Measurements from ENCODE around the gene LYZL1.
"Not testable (repeated sequence)": the region's sequence is repeated elsewhere in the genome, so short reads cannot be mapped to it uniquely, and the experiment has no call there.

LYZL1 gene

DNA sequence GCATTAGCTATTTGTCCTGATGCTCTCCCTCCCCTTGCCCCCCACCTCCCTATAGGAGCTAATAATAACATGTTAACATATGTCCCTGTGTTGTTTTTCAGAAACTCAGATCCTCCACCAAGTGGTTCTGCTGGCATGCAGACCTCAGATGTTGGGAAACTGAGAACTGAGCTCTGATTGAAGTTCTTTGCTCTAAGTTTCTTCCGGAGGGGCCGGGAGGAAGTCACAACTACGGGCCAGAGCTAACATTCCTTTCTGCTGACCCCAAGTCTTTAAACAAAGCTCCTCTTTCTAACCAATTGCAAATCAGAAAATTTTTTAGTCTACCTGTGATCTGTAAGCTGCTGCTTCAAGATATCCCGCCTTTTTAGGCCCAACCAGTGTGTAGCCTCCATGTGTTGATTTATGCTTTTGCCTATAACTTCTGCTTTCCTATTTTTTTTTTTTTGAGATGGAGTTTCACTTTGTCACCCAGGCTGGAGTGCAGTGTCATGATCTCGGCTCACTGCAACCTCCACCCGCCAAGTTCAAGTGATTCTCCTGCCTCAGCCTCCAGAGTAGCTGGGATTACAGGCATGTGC, 66.6 kb downstream of the LYZL1 start:
- H3K4me3 ChIP-seq (ENCODE audit: low read depth, low read length): no peak overlapping the region
- DNase-seq (ENCODE audit: low read depth): peak; percentile 35
- TF ChIP-seq, protein P1, sequence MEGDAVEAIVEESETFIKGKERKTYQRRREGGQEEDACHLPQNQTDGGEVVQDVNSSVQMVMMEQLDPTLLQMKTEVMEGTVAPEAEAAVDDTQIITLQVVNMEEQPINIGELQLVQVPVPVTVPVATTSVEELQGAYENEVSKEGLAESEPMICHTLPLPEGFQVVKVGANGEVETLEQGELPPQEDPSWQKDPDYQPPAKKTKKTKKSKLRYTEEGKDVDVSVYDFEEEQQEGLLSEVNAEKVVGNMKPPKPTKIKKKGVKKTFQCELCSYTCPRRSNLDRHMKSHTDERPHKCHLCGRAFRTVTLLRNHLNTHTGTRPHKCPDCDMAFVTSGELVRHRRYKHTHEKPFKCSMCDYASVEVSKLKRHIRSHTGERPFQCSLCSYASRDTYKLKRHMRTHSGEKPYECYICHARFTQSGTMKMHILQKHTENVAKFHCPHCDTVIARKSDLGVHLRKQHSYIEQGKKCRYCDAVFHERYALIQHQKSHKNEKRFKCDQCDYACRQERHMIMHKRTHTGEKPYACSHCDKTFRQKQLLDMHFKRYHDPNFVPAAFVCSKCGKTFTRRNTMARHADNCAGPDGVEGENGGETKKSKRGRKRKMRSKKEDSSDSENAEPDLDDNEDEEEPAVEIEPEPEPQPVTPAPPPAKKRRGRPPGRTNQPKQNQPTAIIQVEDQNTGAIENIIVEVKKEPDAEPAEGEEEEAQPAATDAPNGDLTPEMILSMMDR (conservative IDR thresholded peaks at IDR 0.05; ENCODE audit: low read depth, low read length): no peak

DNA sequence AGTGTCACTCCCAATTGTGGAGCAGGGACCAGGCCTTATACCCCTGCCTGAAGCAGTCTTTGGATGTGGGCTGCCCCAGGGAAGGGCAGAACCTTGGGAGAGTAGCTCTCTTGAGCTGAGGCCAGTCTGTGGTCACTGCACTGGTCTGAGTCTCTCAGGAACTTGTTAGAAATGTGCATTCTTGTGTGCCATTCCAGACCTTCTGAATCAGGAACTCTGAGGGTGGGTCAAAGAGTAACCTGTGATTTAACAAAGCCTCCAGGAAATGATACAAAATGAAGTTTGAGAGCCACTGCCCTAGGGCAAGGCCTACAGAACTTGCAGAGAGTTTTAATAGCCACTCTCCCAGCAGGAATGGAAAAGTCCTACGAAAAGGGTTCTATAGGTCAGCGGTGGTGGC, 68.1 kb downstream of the LYZL1 start:
- TF ChIP-seq, protein P1 (conservative IDR thresholded peaks at IDR 0.05; ENCODE audit: low read depth, low read length): no peak
- no peak for DNase-seq (ENCODE audit: low read depth)
- H3K4me3 ChIP-seq (ENCODE audit: low read depth, low read length): no peak overlapping the region

DNA sequence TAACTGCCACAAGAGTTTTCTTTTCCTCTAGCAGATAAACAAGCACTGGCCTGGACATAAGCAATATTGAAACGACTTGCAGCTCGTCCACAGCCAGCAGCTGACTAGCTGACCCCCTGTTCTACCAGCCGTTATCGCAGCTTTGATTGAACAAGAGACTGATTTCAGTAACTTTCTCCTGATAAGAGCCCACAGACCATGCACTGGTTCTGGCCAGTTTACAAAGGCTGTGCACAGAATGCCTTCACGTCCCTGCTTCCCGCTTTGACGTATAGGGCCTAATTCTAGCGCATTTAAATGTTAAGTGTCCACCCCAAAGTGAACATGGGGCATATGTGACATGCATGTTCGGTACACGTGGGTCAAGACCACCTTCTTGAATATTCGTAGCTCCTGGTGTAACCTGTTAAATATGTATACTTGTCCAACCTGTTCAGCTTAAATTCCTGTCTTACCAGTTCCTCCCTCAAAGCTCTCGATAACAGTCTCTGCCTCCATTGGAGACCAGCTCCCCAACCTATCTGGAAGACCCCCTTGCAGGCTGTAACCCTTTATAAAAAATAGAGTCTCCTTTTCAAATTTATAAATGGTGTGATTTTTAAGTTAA, 69.2 kb downstream of the LYZL1 start:
- DNase-seq (ENCODE audit: low read depth): no peak
- H3K4me3 ChIP-seq (ENCODE audit: low read depth, low read length): no peak overlapping the region
- TF ChIP-seq, protein P1 (conservative IDR thresholded peaks at IDR 0.05; ENCODE audit: low read depth, low read length): no peak

DNA sequence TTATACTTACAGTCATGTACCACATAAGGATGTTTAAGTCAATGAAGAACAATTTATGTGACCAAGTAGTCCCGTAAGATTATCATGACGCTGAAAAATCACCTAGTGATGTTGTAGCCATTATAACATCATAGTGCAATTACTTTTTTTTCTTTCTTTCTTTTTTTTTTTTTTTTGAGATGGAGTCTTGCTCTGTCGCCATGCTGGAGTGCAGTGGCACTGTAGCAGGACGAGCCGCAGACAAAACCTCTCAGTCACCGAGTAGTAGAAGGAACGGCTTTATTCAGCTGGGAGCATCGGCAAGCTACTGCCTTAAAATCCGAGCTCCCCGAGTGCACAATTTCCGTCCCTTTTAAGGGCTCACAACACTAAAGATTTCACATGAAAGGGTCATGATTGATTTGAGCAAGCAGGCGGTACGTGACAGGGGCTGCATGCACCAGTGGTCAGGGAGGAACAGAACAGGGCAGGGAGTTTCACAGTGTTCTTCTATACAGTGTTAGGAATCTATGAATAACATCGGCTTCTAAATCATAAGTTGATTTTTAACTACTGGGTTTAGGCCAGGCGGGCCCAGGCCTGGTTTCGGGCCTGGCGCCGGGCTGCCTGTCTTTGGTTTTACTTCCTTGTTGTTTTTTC, 71.5 kb downstream of the LYZL1 start:
- not testable (repeated sequence) for DNase-seq (ENCODE audit: low read depth)

More for the DNA sequence above, 71.5 kb downstream of the LYZL1 start:
- H3K4me3 ChIP-seq (ENCODE audit: low read depth, low read length): not testable (repeated sequence)
